ENCODE data around the gene ECHDC3.

- TF ChIP-seq POLR2A (IDR thresholded peaks at IDR 0.05; ENCODE audit: borderline replicate concordance, extremely low read depth, insufficient read depth, insufficient read length) (no peak), CTCF (IDR thresholded peaks at IDR 0.05 in 2 of 3, conservative IDR thresholded peaks at IDR 0.05 in 1 of 3; ENCODE audit: borderline replicate concordance in 1 of 3, insufficient read depth in 1 of 3, low read depth in 2 of 3, low read length in 2 of 3) (no peak), RAD21 (IDR thresholded peaks at IDR 0.05; ENCODE audit: low read depth) (no peak), YY1 (IDR thresholded peaks at IDR 0.05; ENCODE audit: extremely low read depth, insufficient replicate concordance, low read depth, low read length) (no peak)
- TF ChIP-seq, protein P1, sequence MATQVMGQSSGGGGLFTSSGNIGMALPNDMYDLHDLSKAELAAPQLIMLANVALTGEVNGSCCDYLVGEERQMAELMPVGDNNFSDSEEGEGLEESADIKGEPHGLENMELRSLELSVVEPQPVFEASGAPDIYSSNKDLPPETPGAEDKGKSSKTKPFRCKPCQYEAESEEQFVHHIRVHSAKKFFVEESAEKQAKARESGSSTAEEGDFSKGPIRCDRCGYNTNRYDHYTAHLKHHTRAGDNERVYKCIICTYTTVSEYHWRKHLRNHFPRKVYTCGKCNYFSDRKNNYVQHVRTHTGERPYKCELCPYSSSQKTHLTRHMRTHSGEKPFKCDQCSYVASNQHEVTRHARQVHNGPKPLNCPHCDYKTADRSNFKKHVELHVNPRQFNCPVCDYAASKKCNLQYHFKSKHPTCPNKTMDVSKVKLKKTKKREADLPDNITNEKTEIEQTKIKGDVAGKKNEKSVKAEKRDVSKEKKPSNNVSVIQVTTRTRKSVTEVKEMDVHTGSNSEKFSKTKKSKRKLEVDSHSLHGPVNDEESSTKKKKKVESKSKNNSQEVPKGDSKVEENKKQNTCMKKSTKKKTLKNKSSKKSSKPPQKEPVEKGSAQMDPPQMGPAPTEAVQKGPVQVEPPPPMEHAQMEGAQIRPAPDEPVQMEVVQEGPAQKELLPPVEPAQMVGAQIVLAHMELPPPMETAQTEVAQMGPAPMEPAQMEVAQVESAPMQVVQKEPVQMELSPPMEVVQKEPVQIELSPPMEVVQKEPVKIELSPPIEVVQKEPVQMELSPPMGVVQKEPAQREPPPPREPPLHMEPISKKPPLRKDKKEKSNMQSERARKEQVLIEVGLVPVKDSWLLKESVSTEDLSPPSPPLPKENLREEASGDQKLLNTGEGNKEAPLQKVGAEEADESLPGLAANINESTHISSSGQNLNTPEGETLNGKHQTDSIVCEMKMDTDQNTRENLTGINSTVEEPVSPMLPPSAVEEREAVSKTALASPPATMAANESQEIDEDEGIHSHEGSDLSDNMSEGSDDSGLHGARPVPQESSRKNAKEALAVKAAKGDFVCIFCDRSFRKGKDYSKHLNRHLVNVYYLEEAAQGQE (IDR thresholded peaks at IDR 0.05; ENCODE audit: low read depth) = no peak
Observed at GRCh38 chr10:11787374-11787773, 45.2 kb downstream of the ECHDC3 start.
